Testis (tissue), 3 donors: Measurements from ENCODE around the gene CXCR6. TPM values are rescaled to one million over a fixed set of nuclear protein-coding genes. Genes with fewer than 3 reads are reported as not detected.
A peak's percentile ranks its signal among the peaks of the same experiment; 100 is the strongest.

Experiments
- DNase-seq: peaks from one replicate; pipeline ENCODE4 v3.0.0-alpha.2; 2019
- H3K27ac ChIP-seq, 2 donors: fragments of 200-600 bp; sonication (generic); one replicate each; pipeline ENCODE4 v1.5.1; 2019
- H3K27me3 ChIP-seq: fragments of 200-600 bp; sonication (generic); one replicate; pipeline ENCODE4 v1.5.1; 2019
- H3K36me3 ChIP-seq: fragments of 200-600 bp; sonication (generic); one replicate; pipeline ENCODE4 v1.5.1; 2017; ENCODE audit warnings: low read depth; ENCODE audit errors: missing control alignments
- H3K4me1 ChIP-seq: fragments of 200-600 bp; sonication (generic); one replicate; pipeline ENCODE4 v1.5.1; 2019
- H3K4me3 ChIP-seq, 2 donors: fragments of 200-600 bp; sonication (generic); one replicate each; pipeline ENCODE4 v1.5.1; 2017 to 2019
- H3K9me3 ChIP-seq: fragments of 200-600 bp; sonication (generic); one replicate; pipeline ENCODE4 v1.5.1; 2017
- POLR2A ChIP-seq: fragments of 450-650 bp; IDR thresholded peaks from one replicate; pipeline ENCODE4 v1.6.1; 2017; ENCODE audit warnings: antibody characterized with exemption, mild to moderate bottlenecking, moderate library complexity
- WGBS, 2 donors: methylation state at CpG; one replicate each; pipeline ENCODE4 v1.1.5; 2018; 5-methylcytosine and 5-hydroxymethylcytosine counted together
- intact Hi-C: fragments of 100-400 bp; cut with DNase I; formaldehyde crosslinking; loops from one replicate; pipeline ENCODE4 v1.15.1; 2023; ENCODE audit warnings: low total_unique reads
- polyA plus RNA-seq: library from polyadenylated mRNA; stranded (reverse); fragments of 350-450 nt; fragmentation: Illumina TruSeq; extraction: RNeasy Lipid Tissue Mini Kit (QIAGEN cat#74804); gene quantifications from one replicate; pipeline ENCODE4 v1.2.3, GENCODE V29; 2014; ENCODE audit warnings: low read depth, low replicate concordance; ENCODE audit not compliant: insufficient read depth
- total RNA-seq, 2 donors: library from RNA; depleted of rRNA; stranded (reverse); fragments of >200 nt; gene quantifications; one replicate each; pipeline ENCODE4 v1.2.3, GENCODE V29; 2016
- TF ChIP-seq, protein P1 (sequence below), 3 experiments: fragments of 450-650 bp in 2 of 3; fragments of 200-600 bp in 1 of 3; sonication (generic) in 1 of 3; IDR thresholded peaks; one replicate each; pipeline ENCODE4 v1.5.1; 2016 to 2019; ENCODE audit warnings: antibody characterized with exemption in 3 of 3, mild to moderate bottlenecking in 2 of 3, moderate library complexity in 1 of 3

CXCR6 gene
- total and polyA plus RNA-seq, 3 donors from 2014 or later = 0.16 to 2.1 (median 0.62) TPM

DNA sequence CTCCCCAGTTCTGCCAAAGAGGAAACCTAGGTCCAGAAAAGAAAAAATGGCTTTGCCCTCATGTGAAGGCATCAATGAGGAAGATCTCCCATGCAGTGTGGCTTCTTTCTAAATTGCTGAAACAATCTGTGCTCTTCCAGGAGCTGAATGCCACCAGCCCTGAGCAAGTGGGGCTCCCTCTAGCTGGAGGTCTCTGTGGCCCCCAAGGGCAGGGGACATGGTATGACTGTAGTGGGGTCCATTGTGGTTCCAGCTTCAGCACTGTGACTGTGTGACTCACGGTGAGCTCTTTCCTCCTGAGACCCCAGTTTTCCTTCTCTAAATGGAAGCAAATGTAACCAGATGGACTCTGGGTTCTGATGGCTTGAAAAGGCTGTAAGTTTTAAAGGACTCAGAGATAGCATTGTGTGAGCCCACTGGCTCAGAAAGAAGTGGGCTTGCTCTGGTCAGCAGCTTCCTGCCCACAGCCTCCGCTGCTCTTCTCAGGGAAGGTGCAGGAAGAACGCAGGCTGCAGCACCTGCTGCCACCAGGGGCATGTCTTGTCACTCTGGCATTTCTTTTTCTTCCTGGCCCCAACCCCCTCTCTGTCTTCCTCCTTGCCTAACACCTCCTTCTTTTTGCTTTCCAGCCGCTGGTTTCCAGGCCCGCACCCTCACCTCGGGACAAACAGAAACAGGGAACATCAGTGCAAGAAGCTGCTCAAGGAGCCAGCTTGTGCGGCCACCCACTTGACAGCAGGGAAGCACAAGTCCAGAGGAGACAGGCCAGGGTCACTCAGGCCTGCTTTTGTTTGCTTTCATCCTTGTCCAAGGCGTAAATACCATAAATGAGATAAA, 5.8 kb upstream of the CXCR6 start:
- Histone ChIP-seq H3K27me3 (no peaks in the 10 kb centered on the region), H3K4me1 (no peaks in the 10 kb centered on the region), H3K9me3 (no peaks in the 10 kb centered on the region), H3K27ac (no peak overlapping the region), H3K36me3 (no peaks in the 10 kb centered on the region), H3K4me3 (no peak overlapping the region)
- TF ChIP-seq POLR2A = no peak
- TF ChIP-seq, protein P1, sequence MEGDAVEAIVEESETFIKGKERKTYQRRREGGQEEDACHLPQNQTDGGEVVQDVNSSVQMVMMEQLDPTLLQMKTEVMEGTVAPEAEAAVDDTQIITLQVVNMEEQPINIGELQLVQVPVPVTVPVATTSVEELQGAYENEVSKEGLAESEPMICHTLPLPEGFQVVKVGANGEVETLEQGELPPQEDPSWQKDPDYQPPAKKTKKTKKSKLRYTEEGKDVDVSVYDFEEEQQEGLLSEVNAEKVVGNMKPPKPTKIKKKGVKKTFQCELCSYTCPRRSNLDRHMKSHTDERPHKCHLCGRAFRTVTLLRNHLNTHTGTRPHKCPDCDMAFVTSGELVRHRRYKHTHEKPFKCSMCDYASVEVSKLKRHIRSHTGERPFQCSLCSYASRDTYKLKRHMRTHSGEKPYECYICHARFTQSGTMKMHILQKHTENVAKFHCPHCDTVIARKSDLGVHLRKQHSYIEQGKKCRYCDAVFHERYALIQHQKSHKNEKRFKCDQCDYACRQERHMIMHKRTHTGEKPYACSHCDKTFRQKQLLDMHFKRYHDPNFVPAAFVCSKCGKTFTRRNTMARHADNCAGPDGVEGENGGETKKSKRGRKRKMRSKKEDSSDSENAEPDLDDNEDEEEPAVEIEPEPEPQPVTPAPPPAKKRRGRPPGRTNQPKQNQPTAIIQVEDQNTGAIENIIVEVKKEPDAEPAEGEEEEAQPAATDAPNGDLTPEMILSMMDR (IDR thresholded peaks at IDR 0.05) = no peak
- intact Hi-C loops = no loop called here
- no peak for DNase-seq
- 84 to 98% methylated on average over 8 of the region's 8 CpGs for WGBS, 2 donors

DNA sequence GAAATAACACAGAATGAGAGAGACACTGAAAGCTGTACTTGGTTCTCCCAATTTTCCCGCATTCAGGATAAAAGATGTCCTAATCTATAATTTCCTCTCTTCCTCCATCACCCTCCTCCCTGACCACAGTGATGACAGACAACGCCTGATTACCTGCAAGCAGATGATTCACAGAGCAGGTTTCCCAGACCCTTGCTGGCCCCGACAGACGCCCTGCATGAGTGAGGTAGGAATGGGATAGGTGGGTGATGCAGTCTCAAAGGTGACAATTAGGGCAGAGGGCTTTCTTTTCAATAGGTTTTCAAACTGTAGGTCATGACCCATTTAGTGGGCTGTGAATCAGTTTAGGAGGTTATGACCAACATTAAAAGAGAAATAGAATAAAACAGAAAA, 5.2 kb upstream of the CXCR6 start:
- Histone ChIP-seq H3K27me3 (no peaks in the 10 kb centered on the region), H3K4me1 (no peaks in the 10 kb centered on the region), H3K36me3 (no peaks in the 10 kb centered on the region), H3K4me3 (no peak overlapping the region), H3K27ac (no peak overlapping the region), H3K9me3 (no peaks in the 10 kb centered on the region)
- DNase-seq = no peak
- intact Hi-C loops = no loop called here
- TF ChIP-seq, protein P1 (IDR thresholded peaks at IDR 0.05) = no peak
- TF ChIP-seq POLR2A = no peak
- WGBS, 2 donors = 93 to 96% methylated on average over 4 of the region's 4 CpGs

DNA sequence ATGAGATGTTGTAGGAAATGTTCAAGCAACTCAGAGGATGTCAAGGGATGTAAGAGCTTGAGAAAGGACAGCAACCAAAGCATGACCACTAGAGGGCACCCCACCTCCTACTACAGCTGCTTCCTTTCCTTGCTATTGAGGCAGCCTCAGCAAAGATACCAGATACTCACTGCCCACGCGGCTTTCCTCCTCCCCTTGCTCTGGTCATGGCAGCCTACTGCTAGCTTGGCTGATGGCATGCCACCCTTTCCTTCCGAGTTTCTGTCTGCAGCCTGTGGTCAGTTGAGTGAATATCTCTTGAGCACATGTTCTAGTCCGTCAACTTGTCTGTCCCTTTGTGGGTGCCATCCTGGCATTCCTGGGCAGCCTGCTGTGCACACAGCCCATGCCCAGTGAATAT, 4.4 kb upstream of the CXCR6 start:
- no peaks in the 10 kb centered on the region for H3K27me3 ChIP-seq
- no peaks in the 10 kb centered on the region for H3K9me3 ChIP-seq
- H3K4me1 ChIP-seq = no peaks in the 10 kb centered on the region
- WGBS, 2 donors = 32 to 41% methylated on average over 4 of the region's 4 CpGs
- DNase-seq = peak; percentile 96
- intact Hi-C loops = no loop called here
- no peak overlapping the region for H3K27ac ChIP-seq
- no peak overlapping the region for H3K4me3 ChIP-seq
- no peaks in the 10 kb centered on the region for H3K36me3 ChIP-seq
- TF ChIP-seq POLR2A = no peak
- TF ChIP-seq, protein P1 (IDR thresholded peaks at IDR 0.05) = peak; percentile 62 to 81 (median 75)

DNA sequence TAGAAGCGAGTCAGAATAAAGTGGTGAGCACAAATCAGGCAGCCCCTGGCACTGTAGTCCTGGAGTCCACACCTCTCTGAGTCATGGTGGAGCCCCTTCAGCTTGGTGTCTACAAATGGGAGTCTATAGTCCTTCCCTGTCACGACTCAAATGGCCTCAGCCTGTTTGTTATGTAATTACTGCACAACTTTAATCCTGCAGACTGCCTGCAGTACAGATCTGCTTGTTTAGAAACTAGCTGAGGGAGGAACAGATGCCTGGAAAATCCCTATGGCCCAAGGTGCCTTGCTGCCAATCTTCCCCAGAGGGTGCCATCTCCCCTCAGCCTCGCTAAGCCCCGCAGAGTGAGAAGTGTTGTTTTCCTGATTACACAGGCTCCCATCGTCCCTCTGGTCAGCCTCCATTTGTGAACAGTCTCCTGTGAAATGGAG, 3.9 kb upstream of the CXCR6 start:
- no peak for DNase-seq
- Histone ChIP-seq H3K4me3 (no peak overlapping the region), H3K4me1 (no peaks in the 10 kb centered on the region), H3K27me3 (no peaks in the 10 kb centered on the region), H3K9me3 (no peaks in the 10 kb centered on the region), H3K36me3 (no peaks in the 10 kb centered on the region), H3K27ac (no peak overlapping the region)
- 62 to 68% methylated on average over 5 of the region's 5 CpGs for WGBS, 2 donors
- TF ChIP-seq POLR2A = no peak
- TF ChIP-seq, protein P1 (IDR thresholded peaks at IDR 0.05) = no peak
- intact Hi-C loops = no loop called here
